Adrenal gland (tissue), 5 donors: ENCODE results near the gene EIF1B.

Source experiments
- POLR2A ChIP-seq, 2 donors: fragments of 450-650 bp; IDR thresholded peaks; one replicate each; pipeline ENCODE4 v1.6.1; 2017; ENCODE audit warnings: antibody characterized with exemption in 2 of 2, mild to moderate bottlenecking in 2 of 2, moderate library complexity in 1 of 2
- TF ChIP-seq, protein P1 (sequence below), 6 experiments: fragments of 450-650 bp in 4 of 6; fragments of 200-600 bp in 2 of 6; sonication (generic) in 1 of 6; IDR thresholded peaks; 1 replicate in 5 of 6; 2 replicates in 1 of 6; pipeline versions ENCODE4 v1.5.1 to v1.8.0; 2016 to 2021; ENCODE audit warnings: antibody characterized with exemption in 6 of 6, mild to moderate bottlenecking in 2 of 6, moderate library complexity in 1 of 6
- donor health status: DM: no; HTN: no; CAD: no.

DNA sequence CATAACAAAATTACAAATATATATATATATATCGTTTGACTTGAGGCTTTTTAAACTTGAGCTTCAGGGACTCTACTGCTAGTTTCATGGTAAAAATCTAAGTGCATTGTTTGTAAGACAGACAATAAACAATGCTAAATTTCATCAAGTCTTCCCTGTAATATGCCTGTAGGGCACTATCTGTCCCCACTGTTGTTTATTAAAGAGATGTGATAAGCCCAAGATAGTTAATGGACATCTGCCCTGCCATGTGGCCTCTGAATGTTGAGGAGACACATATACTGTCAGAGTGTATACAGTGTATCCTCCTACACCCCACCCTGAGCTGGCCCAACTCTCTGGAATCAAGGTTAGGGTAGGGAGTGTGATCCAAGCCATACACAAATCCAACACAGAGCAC lies 15.1 kb upstream of the EIF1B start:
- TF ChIP-seq, protein P1, sequence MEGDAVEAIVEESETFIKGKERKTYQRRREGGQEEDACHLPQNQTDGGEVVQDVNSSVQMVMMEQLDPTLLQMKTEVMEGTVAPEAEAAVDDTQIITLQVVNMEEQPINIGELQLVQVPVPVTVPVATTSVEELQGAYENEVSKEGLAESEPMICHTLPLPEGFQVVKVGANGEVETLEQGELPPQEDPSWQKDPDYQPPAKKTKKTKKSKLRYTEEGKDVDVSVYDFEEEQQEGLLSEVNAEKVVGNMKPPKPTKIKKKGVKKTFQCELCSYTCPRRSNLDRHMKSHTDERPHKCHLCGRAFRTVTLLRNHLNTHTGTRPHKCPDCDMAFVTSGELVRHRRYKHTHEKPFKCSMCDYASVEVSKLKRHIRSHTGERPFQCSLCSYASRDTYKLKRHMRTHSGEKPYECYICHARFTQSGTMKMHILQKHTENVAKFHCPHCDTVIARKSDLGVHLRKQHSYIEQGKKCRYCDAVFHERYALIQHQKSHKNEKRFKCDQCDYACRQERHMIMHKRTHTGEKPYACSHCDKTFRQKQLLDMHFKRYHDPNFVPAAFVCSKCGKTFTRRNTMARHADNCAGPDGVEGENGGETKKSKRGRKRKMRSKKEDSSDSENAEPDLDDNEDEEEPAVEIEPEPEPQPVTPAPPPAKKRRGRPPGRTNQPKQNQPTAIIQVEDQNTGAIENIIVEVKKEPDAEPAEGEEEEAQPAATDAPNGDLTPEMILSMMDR (IDR thresholded peaks at IDR 0.05), result no peak
- TF ChIP-seq POLR2A (IDR thresholded peaks at IDR 0.05), result no peak
